Right forelimb (tissue), 1 donor: ENCODE data around the gene LRBA.

Source experiments
- DNase-seq: peaks from one replicate; pipeline ENCODE4 v3.0.0-alpha.2; 2018

The LRBA gene

DNA sequence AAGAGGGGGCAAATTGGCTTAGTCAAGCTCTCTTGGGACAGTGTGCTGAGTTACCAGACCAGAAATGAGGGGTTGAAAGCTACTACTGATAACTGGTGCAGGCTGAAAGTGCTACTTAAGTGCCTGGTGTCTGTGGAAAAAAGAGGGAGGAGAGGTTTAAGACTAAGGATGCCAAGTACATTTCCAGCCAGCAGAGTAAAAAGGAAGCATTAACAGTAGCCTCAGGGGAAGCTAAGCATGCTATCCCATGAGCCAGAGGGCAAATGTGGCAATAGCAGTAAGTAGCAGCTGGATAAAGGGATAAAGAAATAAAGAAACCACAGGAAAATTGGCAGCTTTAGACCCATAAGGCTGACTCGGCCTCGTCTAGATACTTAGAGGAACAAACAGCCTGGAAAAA lies 629.5 kb downstream of the LRBA start:
- DNase-seq: no peak

DNA sequence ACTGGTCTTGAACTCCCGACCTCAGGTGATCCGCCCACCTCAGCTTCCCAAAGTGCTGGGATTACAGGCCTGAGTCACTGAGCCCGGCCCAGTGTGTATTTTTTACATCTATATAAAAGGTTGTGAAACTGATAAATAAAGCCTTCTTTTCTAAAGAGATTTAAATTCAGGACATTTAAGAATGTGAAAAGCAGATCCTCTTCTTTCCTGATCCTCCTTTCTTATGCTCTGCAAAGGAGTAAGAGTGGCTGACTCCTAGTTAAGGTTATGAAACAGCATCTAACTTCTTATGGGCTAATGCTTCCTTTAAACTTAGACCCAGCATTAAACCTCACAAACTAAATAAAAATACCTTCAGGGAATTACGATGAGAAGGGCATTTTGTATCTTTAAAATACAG lies 630.8 kb downstream of the LRBA start:
- no peak for DNase-seq

DNA sequence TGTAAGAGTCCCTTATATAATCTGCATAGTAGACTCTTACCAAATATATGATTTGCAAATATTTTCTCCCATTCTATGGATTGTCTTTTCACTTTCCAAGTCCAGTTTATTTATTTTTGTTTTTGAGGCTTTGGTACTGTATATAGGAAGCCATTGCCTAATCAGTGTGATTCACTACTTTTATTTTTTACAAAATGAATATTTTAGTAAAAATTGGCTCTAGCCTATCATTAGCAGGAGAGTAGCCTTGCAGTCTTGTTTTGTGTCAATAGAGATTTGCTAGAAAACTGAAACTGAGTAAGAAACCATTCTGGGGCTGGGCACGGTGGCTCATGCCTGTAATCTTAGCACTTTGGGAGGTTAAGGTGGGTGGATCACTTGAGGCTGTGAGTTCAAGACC lies 633.1 kb downstream of the LRBA start:
- DNase-seq: no peak

DNA sequence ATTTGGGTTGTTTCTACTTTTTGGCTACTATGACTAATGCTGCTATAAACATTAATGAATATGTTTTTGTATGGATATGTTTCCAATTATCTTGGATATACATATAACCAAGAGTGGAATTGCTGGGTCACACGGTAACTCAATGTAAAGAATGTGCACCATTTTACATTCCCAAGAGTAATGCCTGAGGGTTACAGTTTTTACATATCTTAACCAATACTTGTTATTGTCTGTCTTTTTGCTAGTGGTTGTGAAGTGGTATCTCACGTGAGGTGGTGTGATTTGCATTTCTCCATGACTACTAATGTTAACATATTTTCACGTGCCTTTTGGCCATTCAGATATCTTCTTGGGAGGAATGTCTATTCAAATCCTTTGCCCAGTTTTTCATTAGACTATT lies 633.5 kb downstream of the LRBA start:
- no peak for DNase-seq

DNA sequence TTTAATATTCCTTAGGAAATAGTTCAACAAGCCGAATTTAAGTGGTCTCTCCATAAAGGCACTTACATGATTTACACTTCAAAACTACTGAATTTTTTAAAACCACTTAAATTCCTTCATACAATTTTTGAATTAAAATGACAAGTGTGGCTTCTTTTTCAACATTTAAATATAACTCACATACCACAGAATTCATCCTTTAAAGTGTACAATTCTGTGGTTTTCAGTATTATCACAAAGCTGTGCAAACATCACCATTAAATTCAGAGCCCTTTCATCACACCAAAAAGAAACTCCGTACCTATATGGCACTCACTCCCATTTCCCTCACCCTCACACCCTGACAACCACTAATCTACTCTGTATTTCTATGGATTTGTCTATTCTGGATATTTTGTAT lies 634.0 kb downstream of the LRBA start:
- no peak for DNase-seq

DNA sequence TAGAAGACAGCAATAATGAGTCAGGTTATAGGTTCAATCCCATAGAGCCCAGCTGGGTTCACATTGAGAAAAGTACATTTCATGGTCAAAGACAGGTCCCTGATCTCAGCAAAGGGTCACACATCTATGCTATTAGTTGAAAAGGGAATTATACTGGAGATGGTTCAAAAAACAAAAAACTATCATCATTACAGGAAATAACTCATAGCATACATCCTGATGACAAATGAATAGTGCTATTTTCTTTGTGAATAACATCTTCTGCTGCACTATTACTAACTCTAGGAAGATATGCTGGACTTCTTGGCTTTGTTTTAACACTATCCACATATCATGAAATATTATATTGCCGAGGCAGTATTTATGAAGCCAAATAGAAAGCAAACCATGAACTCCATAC lies 635.6 kb downstream of the LRBA start:
- no peak for DNase-seq

DNA sequence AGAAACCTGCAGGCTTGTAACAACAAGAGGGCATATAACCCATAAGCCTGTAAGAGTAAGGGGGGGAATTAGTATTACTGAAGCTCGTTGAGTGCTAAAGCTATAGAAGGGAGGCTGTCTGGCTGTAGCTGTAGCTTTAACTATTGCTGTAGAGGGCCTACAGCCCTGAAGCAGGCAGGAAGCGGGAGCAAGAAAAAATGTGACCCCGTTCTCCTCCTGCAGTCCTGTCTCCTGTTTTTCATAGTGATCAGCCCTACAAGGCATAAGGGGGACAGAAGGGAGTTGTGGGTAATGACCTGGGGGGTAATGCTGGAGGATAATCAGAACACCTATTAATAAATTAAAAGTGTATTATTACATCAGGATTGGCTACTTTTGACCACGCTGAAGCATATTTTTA lies 640.1 kb downstream of the LRBA start:
- no peak for DNase-seq

DNA sequence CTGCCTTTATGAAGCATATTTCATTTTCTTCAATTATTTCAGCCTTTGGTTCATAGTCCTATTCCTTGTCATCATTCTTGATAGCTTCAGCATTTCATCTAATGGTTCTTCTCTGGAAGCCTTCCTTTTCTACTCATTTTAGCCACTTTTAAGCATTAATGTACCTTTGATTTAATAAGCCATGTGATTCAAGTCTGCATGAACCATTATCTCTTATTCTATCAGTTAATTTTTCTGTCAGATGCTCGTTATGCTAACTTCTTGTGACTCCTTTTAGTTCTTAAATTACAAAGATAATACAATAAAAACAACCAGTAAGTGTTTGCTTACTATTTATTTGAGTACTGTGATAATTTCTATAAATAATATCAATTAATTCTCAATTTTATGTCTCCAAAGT lies 643.2 kb downstream of the LRBA start:
- DNase-seq: no peak

DNA sequence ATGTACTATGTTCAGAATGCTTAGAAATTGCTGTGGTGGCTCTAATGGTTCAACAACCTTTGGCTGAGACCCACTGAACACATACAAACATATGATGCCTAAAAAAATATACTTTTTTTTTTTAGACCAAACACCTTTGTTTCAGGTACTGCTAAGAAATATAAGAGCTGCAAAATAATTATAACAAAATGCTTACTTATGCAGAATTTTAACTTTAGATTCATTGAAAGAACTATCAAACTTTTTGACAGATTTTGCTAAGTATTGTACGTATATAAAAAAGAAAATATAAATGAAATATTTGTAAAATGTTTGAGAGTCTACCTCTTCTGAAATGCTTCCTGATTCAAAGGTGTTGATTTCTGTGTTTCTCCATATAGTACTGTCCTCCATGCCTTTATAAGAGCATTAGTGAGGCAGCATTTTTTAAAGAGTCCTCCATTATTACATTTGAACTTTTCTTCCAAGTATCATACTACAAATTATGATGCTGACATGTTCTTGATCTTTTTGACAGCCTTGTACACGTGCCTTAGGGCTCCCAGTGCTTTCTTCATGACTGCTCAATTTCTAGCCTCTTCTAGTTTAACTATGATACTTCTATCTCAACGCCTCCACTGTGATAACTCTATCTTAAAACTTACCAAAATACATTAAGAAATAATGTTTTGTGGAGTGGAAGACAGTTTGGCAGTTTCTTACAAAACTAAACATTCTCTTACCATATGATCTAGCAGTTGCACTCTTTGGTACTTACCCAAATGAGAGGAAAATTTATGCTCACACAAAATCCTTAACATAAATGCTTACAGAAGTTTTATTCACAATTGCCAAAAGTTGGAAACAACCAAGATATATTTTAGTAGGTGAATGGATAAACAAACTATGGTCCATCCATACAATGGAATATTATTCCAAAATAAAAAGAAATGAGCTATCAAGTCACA lies 645.4 kb downstream of the LRBA start:
- no peak for DNase-seq

DNA sequence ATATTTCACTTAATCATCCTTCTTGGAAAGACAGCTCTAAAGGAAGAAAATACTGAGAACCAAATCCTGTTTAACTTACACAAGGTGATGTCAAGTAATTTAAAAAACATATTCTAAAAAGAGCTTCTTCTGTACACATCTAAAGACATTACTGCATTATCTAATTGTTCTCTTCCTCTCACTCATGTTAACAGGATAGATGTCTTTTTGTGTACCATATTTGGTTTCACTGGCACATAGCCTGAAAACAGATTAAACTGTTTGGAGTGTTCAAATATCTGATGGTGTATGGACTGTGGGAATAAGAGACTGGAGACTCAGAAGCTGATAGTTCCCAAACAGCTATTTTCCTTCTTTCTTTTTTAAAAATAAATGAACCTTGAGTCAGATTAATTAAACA lies 646.4 kb downstream of the LRBA start:
- DNase-seq: no peak

DNA sequence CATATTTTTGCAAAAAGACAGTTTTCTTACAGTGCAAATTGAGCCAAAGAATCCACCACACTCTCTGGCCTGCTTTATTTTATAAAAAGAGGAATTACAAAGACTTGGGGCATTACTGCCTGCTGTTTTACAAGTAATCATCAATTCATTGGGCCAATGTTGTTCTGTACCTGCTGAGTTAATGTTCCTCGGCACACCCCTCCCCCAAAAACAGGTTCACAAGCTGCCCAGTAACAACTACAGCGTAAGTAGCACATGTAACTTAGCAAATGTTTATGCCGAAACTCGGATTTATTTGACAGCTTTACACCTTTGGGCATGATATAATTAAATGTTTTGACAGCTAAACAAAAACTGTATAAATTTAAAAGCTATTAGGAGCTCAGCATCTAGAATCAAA lies 647.8 kb downstream of the LRBA start:
- DNase-seq: no peak

DNA sequence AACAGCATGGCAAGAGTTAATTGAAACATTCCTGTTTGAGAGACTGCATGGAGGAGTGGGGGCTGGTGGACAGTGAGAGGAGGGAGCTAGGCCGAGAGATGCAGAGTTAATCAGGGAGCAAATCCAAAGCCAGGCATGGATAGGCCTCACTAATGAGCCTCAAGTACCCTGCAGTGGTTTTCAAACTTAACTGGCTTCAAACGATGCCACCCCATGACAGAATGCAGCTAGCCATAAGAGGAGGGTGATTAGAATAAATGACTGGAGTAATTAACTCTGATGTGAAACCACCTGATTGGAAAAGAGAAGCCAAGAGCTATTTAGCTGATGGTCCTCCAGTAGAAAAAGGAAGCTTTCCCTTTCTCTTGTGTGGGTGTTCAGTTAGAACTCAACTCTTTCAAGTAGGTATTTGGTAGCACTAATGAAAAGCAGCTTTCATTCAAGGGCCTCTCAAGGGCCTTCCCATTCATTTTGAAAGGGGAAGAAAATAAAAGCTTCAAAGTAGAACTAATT lies 648.5 kb downstream of the LRBA start:
- no peak for DNase-seq

DNA sequence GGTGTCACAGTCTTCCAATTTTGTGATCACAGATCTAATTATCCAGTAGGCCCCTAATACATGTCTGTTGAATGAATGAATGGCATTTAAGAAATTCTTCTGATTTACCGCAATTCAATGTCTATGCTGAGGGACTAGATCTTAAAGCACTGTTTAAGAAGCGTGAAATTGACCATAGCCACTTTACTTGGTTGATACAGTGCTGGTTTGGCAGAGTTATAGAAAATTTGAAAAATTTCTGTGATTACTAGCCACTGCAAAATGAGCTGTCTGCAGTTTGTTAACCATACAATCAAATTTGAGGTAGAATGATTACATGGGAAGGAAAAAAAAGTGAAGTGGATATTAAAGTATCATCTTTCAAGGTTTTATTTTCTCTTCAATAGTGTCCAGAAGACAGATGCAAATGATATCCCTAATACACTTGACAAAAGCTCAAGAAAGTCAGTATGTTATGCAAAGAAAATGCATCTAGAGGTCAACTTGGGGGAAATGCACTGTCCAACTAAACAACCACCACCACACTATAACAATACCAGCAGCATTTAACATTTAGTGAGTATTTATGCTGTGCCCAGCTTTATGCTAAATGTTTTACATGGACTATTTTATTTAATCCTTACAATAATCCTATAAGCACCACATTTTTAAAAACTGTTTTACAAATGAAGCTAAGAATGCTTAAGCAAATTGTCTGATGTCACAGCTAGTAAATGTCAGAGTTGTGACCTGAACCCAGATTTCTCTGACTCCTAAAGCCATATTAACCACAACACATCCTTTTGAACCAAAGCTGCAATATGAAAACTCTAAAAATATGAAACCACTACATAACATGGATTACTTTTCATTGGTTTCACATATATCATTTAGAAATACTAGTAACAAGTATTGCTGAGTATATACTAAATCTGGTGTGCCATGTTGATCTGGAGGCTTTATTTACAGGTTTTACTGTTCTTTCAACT lies 651.1 kb downstream of the LRBA start:
- DNase-seq: no peak

DNA sequence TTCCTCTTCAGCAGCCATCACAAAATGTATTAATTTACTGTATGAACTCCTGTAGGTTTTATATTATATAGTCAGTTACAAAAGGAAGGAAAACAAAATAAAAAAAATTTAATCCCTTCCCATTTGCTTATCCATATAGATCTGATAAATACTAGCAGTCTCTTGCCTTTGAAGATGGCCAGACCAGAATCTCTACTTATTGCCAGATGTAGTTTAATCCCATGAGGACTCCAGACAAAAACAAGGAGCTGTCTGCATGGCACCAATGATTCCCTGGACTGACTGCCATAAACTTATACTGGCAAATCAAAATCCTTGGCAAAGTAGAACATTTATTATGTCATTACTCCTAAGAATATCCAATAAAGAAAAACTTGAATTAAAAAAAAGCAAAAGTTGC lies 656.4 kb downstream of the LRBA start:
- DNase-seq: no peak

DNA sequence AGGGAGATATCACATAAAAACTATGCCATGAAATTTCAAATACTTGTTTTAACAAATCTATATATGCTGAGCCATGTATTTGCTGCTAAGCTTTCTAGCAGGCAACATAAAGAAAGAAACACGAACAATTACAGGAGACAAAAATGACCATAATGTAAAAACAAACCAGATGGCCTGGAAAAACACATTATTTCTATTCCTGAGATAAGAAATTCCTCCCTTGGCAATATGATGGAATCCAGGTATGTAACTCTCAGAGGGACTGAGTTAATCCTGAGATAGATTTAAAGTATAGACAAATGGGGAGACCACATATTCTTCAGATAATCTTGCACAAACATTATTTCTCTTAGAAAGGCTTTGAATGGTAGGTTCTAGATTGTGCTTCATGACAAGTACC lies 657.3 kb downstream of the LRBA start:
- no peak for DNase-seq

DNA sequence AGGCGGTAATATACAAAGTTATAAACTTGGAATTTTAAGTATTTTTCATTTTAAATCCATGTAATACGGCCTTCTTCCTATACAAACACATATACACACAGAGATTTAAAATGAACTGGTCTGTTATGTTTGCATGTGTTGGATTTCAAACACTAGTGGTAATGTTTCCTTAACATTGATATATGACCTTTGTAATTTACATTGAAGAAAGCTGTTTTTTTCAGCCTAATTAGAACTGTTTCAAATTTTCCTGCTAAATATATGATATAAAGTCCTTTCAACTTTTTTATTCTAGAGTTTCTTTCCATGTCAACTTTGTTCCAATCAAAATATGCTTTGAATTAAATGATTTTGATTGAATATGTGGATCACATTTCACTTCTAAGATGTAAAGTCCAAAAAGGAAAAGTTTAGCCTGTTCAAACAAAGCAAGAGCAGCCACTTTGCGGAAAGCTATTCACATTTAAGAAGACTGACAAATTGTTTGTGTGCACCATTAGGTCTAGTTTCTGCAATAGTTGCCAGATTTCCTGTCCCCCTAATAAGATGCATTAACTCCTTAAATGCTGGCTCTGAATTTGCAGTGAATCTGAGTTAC lies 659.1 kb downstream of the LRBA start:
- no peak for DNase-seq

DNA sequence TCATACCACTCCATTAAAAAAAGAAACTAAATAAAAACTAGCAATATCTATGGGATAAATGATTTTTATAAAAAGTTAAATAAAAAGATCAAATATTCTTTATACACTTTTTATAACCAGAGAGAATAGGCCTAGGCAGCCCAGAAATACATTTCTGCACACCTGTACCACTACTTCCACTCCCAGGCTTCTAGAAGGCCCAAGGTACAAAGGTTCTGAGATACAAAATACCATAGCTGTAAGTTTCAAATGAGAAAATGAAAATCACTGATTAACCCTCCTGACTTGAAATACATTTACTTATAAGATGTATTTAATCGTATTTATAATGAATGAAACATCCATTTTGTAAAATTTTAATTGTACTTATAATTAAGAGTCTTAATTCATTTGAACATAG lies 659.7 kb downstream of the LRBA start:
- no peak for DNase-seq

DNA sequence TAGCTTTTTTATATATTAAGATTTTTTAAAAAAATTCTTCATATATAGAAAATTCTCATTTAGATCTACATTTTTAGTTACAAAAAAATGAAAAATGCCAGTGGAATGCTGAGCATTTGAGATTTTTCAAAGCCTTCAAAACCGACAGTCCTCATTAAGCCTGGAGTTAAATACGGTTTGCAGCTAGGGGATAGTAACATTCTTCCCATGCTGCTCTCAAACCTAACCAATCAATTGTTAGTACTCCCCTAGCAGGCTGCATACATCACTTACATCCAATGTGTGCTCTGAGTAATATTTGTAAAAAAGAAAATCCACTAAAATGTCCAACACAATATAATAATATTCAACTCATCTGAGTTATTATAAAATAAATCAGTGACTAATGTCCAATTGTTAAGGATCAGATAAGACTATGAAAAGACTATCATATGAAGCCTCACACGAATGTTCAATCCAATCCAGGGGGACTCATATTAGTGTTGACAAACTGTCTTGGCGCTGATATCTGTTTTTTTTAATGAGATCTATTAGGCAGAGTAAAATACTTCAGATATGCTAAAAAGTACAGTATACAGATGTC lies 660.8 kb downstream of the LRBA start:
- DNase-seq: no peak

DNA sequence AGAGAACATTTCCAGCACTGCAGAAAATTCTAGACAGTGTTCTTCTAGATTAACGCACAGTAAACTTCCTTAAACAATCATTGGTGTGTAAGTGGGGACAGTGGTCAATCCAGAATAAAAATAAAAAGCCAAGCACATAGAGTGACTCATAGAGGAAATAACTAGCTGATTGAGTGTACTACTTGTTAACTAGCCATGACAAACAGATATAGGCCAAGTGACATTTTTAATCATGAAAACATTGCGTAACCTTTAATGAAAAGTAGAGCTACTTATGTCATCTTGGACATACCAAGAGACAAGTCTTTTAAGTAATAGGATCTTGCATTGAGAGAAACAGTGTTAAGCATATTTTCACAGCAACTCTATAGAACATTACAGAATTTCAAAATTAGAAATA lies 667.0 kb downstream of the LRBA start:
- no peak for DNase-seq

DNA sequence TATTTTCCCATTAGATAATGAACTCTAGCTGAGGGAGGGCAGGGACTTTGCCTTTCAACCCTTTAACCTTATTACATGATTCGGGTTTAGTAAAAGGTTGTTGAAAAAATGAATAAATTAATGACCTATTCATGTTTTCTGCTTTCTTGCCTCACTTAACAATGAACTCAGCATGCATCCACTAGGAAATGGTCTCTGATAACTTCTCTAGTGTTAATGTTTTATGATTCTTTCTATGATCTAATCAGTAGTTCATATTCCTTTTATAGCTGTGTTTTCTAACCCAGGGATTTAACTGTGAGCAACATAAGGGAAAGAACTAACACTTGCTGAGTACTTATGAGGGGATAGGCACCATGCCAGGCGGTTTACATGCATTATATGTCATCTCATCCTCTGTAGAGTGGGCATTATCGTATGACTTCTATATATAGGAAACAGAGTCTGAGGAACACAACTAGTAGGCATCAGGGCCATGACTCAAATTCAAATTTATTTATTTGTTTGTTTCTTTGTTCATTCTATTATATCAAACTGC lies 669.8 kb downstream of the LRBA start:
- DNase-seq: no peak

DNA sequence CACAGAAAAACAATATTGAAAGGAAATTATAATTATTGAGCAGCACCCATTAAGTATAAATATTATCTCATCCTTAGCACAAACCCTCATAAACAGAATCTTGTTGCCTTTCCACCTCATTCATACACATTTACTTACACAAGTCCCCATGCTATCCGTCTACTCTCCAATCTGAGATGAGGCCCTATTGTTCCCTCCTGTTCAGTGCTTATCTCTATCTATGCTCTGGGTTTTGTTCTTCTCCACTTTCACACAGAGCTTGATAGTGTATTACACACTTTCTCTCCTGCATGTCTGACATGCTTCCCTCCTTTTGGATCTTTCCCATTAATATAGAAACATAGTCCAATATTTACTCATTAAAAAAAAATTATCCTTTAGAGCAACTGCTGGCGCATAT lies 671.3 kb downstream of the LRBA start:
- DNase-seq: no peak

DNA sequence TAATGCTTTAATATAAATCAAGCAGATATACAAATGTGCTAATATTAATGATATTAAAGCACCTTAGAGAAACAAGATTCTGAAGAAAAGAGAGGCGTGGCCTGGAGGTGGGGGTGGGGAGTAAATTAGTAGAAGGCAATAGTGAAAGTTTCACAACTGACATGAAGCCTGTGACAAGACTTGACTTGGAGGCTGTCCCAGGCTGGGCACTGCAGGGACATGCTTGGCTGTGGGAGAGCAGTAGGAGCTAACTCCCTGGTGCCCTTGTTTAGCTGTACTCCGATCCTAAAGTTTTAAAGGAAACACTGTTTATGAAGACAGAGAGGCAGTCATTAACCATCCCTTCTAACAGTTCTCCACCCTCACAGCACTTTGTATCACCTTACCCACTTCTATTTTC lies 672.1 kb downstream of the LRBA start:
- no peak for DNase-seq

DNA sequence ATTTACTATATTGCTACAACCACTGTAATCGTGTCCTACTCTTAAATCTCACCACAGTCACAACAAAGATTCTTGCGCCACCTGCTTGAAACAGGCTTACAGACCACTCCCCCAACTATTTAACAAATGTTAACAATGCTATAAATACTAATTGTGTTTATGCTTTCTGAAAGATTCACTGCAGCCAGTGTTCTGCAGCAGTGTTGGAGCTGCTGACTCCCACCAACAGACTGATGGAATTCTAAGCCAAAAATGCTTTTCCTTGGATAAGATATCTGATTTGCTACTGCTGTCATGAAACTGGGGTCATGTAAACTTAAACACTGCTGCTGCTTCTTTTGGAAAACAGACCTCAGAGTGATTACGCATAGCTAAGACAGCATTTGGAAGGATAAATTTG lies 677.4 kb downstream of the LRBA start:
- no peak for DNase-seq
